ENCODE measurements around the gene TIMM44. TPM values are rescaled to one million over a fixed set of nuclear protein-coding genes. Genes with fewer than 3 reads are reported as not detected.

Gene TIMM44
- total and polyA plus RNA-seq, 7 donors: 33.0 to 80.1 (median 72.4) TPM

DNA sequence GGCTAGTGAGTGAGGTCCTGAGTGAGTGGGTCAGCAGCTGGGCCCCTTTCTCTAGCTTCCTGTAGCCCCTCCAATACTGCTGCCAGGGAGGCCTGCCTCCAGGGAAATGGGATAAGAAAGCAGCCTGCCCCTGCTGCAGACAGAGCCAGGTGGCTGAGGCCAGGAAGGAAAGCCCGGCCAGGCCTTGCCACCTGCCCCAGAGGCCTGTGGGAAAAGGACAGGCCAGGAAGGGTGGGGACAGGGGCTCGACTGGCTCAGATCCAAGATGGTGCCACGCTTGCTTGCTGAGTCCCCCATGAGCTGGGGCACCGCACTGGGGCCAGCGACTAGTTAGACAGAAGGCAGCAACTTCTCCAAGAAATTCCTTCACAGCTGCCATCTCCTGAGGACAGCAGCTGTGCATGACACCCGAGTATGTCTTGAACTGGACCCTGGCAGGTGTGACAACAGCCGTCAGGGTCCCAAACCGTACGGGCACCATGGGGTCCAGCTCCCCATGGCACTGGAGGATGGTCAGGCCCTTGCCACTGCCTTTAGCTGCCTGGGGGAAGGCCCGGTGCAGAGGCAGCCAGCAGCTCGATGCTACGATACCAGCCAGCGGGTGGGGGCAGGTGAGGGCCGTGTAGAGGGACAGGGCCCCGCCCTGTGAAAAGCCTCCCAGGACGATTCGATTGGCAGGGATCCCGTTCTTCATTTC lies 64.2 kb downstream of the TIMM44 start:
- Histone ChIP-seq H3K27me3 (peaks cover 4 to 21% (median 19%) of the 10 kb centered on the region in 3 donors), H3K4me1 (peaks cover 0 to 5% (median 5%) of the 10 kb centered on the region in 4 donors), H3K9me3 (no peaks in the 10 kb centered on the region), H3K27ac (no peak overlapping the region), H3K36me3 (no peaks in the 10 kb centered on the region), H3K4me3 (no peak overlapping the region)
- TF ChIP-seq POLR2AphosphoS5 (IDR thresholded peaks at IDR 0.05): no peak
- TF ChIP-seq EP300 (IDR thresholded peaks at IDR 0.05): no peak
- TF ChIP-seq POLR2A (IDR thresholded peaks at IDR 0.05): no peak
- TF ChIP-seq, protein P1, sequence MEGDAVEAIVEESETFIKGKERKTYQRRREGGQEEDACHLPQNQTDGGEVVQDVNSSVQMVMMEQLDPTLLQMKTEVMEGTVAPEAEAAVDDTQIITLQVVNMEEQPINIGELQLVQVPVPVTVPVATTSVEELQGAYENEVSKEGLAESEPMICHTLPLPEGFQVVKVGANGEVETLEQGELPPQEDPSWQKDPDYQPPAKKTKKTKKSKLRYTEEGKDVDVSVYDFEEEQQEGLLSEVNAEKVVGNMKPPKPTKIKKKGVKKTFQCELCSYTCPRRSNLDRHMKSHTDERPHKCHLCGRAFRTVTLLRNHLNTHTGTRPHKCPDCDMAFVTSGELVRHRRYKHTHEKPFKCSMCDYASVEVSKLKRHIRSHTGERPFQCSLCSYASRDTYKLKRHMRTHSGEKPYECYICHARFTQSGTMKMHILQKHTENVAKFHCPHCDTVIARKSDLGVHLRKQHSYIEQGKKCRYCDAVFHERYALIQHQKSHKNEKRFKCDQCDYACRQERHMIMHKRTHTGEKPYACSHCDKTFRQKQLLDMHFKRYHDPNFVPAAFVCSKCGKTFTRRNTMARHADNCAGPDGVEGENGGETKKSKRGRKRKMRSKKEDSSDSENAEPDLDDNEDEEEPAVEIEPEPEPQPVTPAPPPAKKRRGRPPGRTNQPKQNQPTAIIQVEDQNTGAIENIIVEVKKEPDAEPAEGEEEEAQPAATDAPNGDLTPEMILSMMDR (IDR thresholded peaks at IDR 0.05): no peak
- DNase-seq: no peak
- 56 to 82% methylated on average over 18 of the region's 18 CpGs for WGBS, 2 donors
- intact Hi-C loops (cut with DNase I): no loop called here

DNA sequence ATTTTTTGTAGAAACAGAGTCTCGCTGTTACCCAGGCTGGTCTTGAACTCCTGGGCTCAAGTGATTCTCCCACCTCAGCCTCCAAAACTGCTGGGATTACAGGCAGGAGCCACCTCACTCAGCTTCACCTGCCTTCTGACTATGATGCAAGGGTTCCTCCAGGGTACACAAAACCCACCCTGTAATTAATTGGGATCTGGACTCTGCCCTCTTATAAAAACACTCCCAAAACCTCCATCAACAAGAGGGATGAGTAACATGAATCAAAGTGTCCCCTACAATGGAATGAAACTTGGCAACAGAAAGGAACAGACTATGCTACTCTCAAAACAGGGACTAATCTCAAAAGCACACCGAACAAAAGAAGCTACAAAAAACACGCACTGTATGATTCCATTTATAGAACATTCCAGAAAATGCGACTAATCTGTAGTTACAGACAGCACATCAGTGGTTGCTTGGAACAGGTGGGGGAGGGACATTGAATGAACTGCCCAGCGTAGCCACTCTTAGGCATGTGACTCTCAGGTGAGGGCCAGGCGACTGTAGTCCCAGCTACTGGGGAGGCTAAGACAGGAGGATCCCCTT lies 66.1 kb downstream of the TIMM44 start:
- intact Hi-C loops (cut with DNase I): no loop called here
- H3K4me3 ChIP-seq: no peak overlapping the region
- peaks cover 0 to 18% (median 16%) of the 10 kb centered on the region in 4 donors for H3K4me1 ChIP-seq
- peaks cover 23 to 40% (median 38%) of the 10 kb centered on the region in 3 donors for H3K27me3 ChIP-seq
- H3K9me3 ChIP-seq: no peaks in the 10 kb centered on the region
- WGBS, 2 donors: 79 to 87% methylated on average over 6 of the region's 6 CpGs
- DNase-seq: no peak
- H3K27ac ChIP-seq: no peak overlapping the region
- TF ChIP-seq, protein P1 (IDR thresholded peaks at IDR 0.05): no peak
- TF ChIP-seq EP300 (IDR thresholded peaks at IDR 0.05): no peak
- TF ChIP-seq POLR2AphosphoS5 (IDR thresholded peaks at IDR 0.05): no peak
- no peaks in the 10 kb centered on the region for H3K36me3 ChIP-seq

Other genes starting within 250 kb of the TIMM44 start
- 1 to 10 TPM in 1 of 4 donors, under 1 TPM in 3; 0.27 to 2.5 (median 0.61) TPM for gene FCER2, start 241.5 kb downstream of the TIMM44 start, total RNA-seq
- 10 to 100 TPM in 1 of 3 donors, under 1 TPM in 1, not detected in 1; 0.46 to 14.7 TPM for gene FCER2, start 241.5 kb downstream of the TIMM44 start, polyA plus RNA-seq
- gene CLEC4G, start 211.6 kb downstream of the TIMM44 start, total RNA-seq: 1 to 10 TPM; 1.4 to 3.6 (median 3.1) TPM
- gene CLEC4G, start 211.6 kb downstream of the TIMM44 start, polyA plus RNA-seq: under 1 TPM in 2 of 3 donors, not detected in 1; 0.45 to 0.46 TPM
- 1 to 10 TPM; 1.4 to 6.4 (median 5.6) TPM for gene CD209, start 196.1 kb downstream of the TIMM44 start, total RNA-seq
- gene CD209, start 196.1 kb downstream of the TIMM44 start, polyA plus RNA-seq: 10 to 100 TPM in 1 of 3 donors, 1 to 10 TPM in 2; 2.9 to 12.3 (median 3.6) TPM
- 1 to 10 TPM in 1 of 4 donors, not detected in 3; 1.4 TPM for gene CLEC4M, start 180.4 kb downstream of the TIMM44 start, total RNA-seq
- gene CLEC4M, start 180.4 kb downstream of the TIMM44 start, polyA plus RNA-seq: under 1 TPM in 2 of 3 donors, not detected in 1; under 0.01 to 0.82 TPM
- 10 to 100 TPM in 3 of 4 donors, 1 to 10 TPM in 1; 8.4 to 18.6 (median 12.5) TPM for gene EVI5L, start 113.4 kb downstream of the TIMM44 start, total RNA-seq
- gene EVI5L, start 113.4 kb downstream of the TIMM44 start, polyA plus RNA-seq: 10 to 100 TPM in 1 of 3 donors, 1 to 10 TPM in 2; 5.3 to 11.4 (median 6.0) TPM
- gene PRR36, start 69.3 kb downstream of the TIMM44 start, total RNA-seq: not detected
- under 1 TPM in 2 of 3 donors, not detected in 1; under 0.01 to 0.23 TPM for gene PRR36, start 69.3 kb downstream of the TIMM44 start, polyA plus RNA-seq
- gene LRRC8E, start 55.2 kb downstream of the TIMM44 start, total RNA-seq: not detected
- gene LRRC8E, start 55.2 kb downstream of the TIMM44 start, polyA plus RNA-seq: 1 to 10 TPM in 2 of 3 donors, under 1 TPM in 1; 0.23 to 1.2 (median 1.2) TPM
- gene MAP2K7, start 39.8 kb downstream of the TIMM44 start, total RNA-seq: 10 to 100 TPM; 12.5 to 20.2 (median 17.4) TPM
- gene MAP2K7, start 39.8 kb downstream of the TIMM44 start, polyA plus RNA-seq: 10 to 100 TPM; 15.6 to 27.8 (median 15.7) TPM
- gene TGFBR3L, start 28.8 kb downstream of the TIMM44 start, total RNA-seq: 1 to 10 TPM in 1 of 4 donors, not detected in 3; 1.8 TPM
- gene TGFBR3L, start 28.8 kb downstream of the TIMM44 start, polyA plus RNA-seq: not detected
- 10 to 100 TPM; 20.3 to 31.2 (median 27.8) TPM for gene SNAPC2, start 23.3 kb downstream of the TIMM44 start, total RNA-seq
- 10 to 100 TPM; 11.6 to 19.5 (median 16.8) TPM for gene SNAPC2, start 23.3 kb downstream of the TIMM44 start, polyA plus RNA-seq
- gene CTXN1, start 17.5 kb downstream of the TIMM44 start, total RNA-seq: 10 to 100 TPM; 25.3 to 92.2 (median 38.8) TPM
- gene CTXN1, start 17.5 kb downstream of the TIMM44 start, polyA plus RNA-seq: 1 to 10 TPM in 1 of 3 donors, under 1 TPM in 2; 0.60 to 2.2 (median 0.92) TPM
- 10 to 100 TPM; 15.8 to 20.3 (median 17.1) TPM for gene ELAVL1, start 62.0 kb upstream of the TIMM44 start, total RNA-seq
- 10 to 100 TPM; 21.6 to 31.0 (median 22.4) TPM for gene ELAVL1, start 62.0 kb upstream of the TIMM44 start, polyA plus RNA-seq
- not detected for gene CCL25, start 109.1 kb upstream of the TIMM44 start, total RNA-seq
- gene CCL25, start 109.1 kb upstream of the TIMM44 start, polyA plus RNA-seq: under 1 TPM in 1 of 3 donors, not detected in 2; 0.17 TPM
- not detected for gene FBN3, start 205.9 kb upstream of the TIMM44 start, total RNA-seq
- gene FBN3, start 205.9 kb upstream of the TIMM44 start, polyA plus RNA-seq: under 1 TPM in 1 of 3 donors, not detected in 2; 0.06 TPM

Data from sigmoid colon (tissue), 7 donors.